Endothelial cell (in vitro differentiated cells): ENCODE measurements around the gene MOCS1. TPM values are rescaled to one million over a fixed set of nuclear protein-coding genes. Genes with fewer than 3 reads are reported as not detected.

Source experiments
- DNase-seq: peaks from one replicate; pipeline ENCODE4 v3.0.0; 2021; ENCODE audit warnings: low spot score
- H3K27ac Mint-ChIP-seq: one replicate; pipeline ENCODE4 v1.8.0; 2021; ENCODE audit warnings: mixed read lengths, inconsistent platforms; ENCODE audit not compliant: unreplicated experiment
- H3K27me3 Mint-ChIP-seq: one replicate; pipeline ENCODE4 v1.8.0; 2021; ENCODE audit warnings: mild to moderate bottlenecking, moderate library complexity, mixed read lengths, inconsistent platforms; ENCODE audit not compliant: unreplicated experiment
- H3K36me3 Mint-ChIP-seq: one replicate; pipeline ENCODE4 v1.8.0; 2021; ENCODE audit warnings: mild to moderate bottlenecking, low read depth, mixed read lengths, inconsistent platforms; ENCODE audit not compliant: unreplicated experiment
- H3K4me1 Mint-ChIP-seq: one replicate; pipeline ENCODE4 v1.8.0; 2021; ENCODE audit warnings: mild to moderate bottlenecking, mixed read lengths, inconsistent platforms; ENCODE audit not compliant: unreplicated experiment
- H3K4me3 Mint-ChIP-seq: one replicate; pipeline ENCODE4 v1.8.0; 2021; ENCODE audit warnings: mild to moderate bottlenecking, mixed read lengths, inconsistent platforms; ENCODE audit not compliant: unreplicated experiment
- H3K9me3 Mint-ChIP-seq: one replicate; pipeline ENCODE4 v1.8.0; 2021; ENCODE audit warnings: mixed read lengths, inconsistent platforms; ENCODE audit not compliant: unreplicated experiment
- total RNA-seq: library from RNA; stranded (reverse); fragmentation: NEBNext Ultra II Directional; extraction: Animal tissue kit (Norgen Biotek cat#: 25700); gene quantifications from one replicate; pipeline ENCODE4 v1.2.1, GENCODE V29; 2021; ENCODE audit not compliant: unreplicated experiment
- TF ChIP-seq, protein P1 (sequence below): fragments of 200-600 bp; sonication (generic); IDR thresholded peaks from one replicate; pipeline ENCODE4 v1.5.0; 2021; ENCODE audit warnings: antibody characterized with exemption; ENCODE audit not compliant: unreplicated experiment

The MOCS1 gene
- total RNA-seq, 1 donor from 2014 or later = 15.8 TPM

- H3K4me1 Mint-ChIP-seq = peaks cover 10% of the 10 kb centered on the region
- no peak for DNase-seq
- H3K9me3 Mint-ChIP-seq = no peaks in the 10 kb centered on the region
- H3K27me3 Mint-ChIP-seq = peaks cover 6% of the 10 kb centered on the region
- TF ChIP-seq, protein P1, sequence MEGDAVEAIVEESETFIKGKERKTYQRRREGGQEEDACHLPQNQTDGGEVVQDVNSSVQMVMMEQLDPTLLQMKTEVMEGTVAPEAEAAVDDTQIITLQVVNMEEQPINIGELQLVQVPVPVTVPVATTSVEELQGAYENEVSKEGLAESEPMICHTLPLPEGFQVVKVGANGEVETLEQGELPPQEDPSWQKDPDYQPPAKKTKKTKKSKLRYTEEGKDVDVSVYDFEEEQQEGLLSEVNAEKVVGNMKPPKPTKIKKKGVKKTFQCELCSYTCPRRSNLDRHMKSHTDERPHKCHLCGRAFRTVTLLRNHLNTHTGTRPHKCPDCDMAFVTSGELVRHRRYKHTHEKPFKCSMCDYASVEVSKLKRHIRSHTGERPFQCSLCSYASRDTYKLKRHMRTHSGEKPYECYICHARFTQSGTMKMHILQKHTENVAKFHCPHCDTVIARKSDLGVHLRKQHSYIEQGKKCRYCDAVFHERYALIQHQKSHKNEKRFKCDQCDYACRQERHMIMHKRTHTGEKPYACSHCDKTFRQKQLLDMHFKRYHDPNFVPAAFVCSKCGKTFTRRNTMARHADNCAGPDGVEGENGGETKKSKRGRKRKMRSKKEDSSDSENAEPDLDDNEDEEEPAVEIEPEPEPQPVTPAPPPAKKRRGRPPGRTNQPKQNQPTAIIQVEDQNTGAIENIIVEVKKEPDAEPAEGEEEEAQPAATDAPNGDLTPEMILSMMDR = no peak
- H3K4me3 Mint-ChIP-seq = no peak overlapping the region
- H3K27ac Mint-ChIP-seq = no peak overlapping the region
- peaks cover 20% of the 10 kb centered on the region for H3K36me3 Mint-ChIP-seq
Observed at GRCh38 chr6:39914239-39914638, 20.0 kb downstream of the MOCS1 start.

DNA sequence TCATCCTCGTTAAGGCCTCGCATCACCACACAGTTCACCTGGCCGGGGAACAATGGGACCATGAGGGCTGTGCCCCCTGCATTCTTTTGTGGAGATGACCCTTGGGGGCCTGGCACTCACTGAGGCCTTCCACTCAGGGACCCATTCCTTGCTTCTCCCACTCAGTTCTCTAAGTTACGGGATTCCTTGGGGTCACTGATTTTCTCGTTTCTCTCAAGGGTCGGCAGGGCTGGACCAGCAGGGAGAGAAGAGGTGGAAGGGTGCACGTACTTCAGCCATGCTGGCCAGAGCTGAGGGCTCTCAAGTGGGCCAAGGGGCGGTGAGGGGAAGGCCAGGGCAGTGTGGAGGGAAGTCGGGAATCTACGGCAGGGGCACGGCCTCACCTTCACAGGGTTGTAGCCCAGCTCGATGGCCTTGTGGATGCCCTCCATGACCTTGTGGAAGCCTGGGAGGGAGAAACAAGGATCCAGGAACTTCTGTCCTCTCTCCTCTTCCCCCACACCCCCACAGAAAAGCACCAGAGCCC lies 20.8 kb downstream of the MOCS1 start:
- TF ChIP-seq, protein P1 = no peak
- no peak for DNase-seq
- peaks cover 22% of the 10 kb centered on the region for H3K36me3 Mint-ChIP-seq
- H3K4me1 Mint-ChIP-seq = peaks cover 10% of the 10 kb centered on the region
- H3K4me3 Mint-ChIP-seq = no peak overlapping the region
- H3K27me3 Mint-ChIP-seq = peaks cover 6% of the 10 kb centered on the region
- H3K9me3 Mint-ChIP-seq = no peaks in the 10 kb centered on the region
- H3K27ac Mint-ChIP-seq = no peak overlapping the region

- H3K9me3 Mint-ChIP-seq = no peaks in the 10 kb centered on the region
- peaks cover 9% of the 10 kb centered on the region for H3K4me1 Mint-ChIP-seq
- H3K27me3 Mint-ChIP-seq = peaks cover 6% of the 10 kb centered on the region
- H3K27ac Mint-ChIP-seq = no peak overlapping the region
- H3K4me3 Mint-ChIP-seq = no peak overlapping the region
- peaks cover 21% of the 10 kb centered on the region for H3K36me3 Mint-ChIP-seq
- no peak for DNase-seq
- TF ChIP-seq, protein P1 = no peak
Observed at GRCh38 chr6:39912446-39912845, 21.8 kb downstream of the MOCS1 start.

DNA sequence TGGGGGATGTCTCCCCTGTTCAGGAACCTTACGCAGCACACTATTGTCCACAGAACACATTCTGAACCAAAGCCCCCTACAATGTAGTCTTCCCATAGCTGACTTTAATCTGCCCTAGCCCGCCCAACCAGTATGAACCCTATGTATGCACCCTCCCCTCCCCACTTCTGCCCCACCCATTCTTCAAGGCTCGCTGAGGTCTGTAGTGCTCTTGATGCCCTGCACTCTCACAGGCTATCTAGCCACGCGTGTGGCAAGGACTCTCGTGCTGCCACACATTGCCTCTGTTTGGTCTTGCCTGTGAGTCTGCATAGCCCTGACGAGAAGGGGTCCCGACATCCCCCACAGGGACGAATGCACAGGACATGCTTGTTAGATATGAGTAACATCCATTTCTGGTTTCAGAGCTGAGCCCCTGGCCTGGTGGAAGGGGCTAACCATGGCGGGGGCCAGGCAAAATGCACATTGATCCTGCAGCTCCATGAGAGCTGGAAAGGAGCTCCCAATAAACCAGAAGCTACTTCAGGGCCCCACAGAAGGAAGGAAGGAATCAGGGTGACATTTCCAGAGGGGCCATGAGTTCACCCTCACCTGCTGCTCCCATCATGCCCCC lies 22.6 kb downstream of the MOCS1 start:
- Mint-ChIP-seq H3K27ac (no peak overlapping the region), H3K4me1 (peaks cover 2% of the 10 kb centered on the region), H3K9me3 (no peaks in the 10 kb centered on the region), H3K36me3 (peaks cover 22% of the 10 kb centered on the region), H3K4me3 (no peak overlapping the region), H3K27me3 (peaks cover 6% of the 10 kb centered on the region)
- DNase-seq = no peak
- TF ChIP-seq, protein P1 = no peak

- no peak for DNase-seq
- H3K27me3 Mint-ChIP-seq = peaks cover 6% of the 10 kb centered on the region
- H3K4me1 Mint-ChIP-seq = no peaks in the 10 kb centered on the region
- H3K27ac Mint-ChIP-seq = no peak overlapping the region
- H3K36me3 Mint-ChIP-seq = peaks cover 22% of the 10 kb centered on the region
- H3K9me3 Mint-ChIP-seq = no peaks in the 10 kb centered on the region
- no peak overlapping the region for H3K4me3 Mint-ChIP-seq
- TF ChIP-seq, protein P1 = no peak
Observed at GRCh38 chr6:39910744-39911143, 23.5 kb downstream of the MOCS1 start.
